Measurements from ENCODE around the gene MXRA7.

- TF ChIP-seq CTCF (IDR thresholded peaks at IDR 0.05) (no peak), POLR2A (IDR thresholded peaks at IDR 0.05) (no peak)
These were observed 11.5 kb upstream of the MXRA7 start for GRCh38 chr17:76722279-76722678.
